H9 (cell line): ENCODE data around the gene SGTB. TPM values are rescaled to one million over a fixed set of nuclear protein-coding genes. Genes with fewer than 3 reads are reported as not detected.

Source experiments
- DNase-seq: peaks from one replicate; pipeline ENCODE4 v3.0.0-alpha.2; 2017
- H2AFZ ChIP-seq: one replicate; pipeline ENCODE4 v1.6.1; 2013; ENCODE audit warnings: mild to moderate bottlenecking, low read length, control low read depth, moderate library complexity
- H2AK5ac ChIP-seq: 2 replicates; pipeline ENCODE4 v1.6.1; 2013; ENCODE audit warnings: low read length, control low read depth, mixed read lengths; ENCODE audit not compliant: insufficient read length
- H2BK120ac ChIP-seq: one replicate; pipeline ENCODE4 v1.6.1; 2013; ENCODE audit warnings: low read depth, mild to moderate bottlenecking, low read length, control low read depth, inconsistent platforms; ENCODE audit not compliant: poor library complexity, severe bottlenecking
- H2BK12ac ChIP-seq: 2 replicates; pipeline ENCODE4 v1.6.1; 2013; ENCODE audit warnings: low read length, control low read depth, mixed read lengths, low read depth; ENCODE audit not compliant: insufficient read length
- H2BK15ac ChIP-seq: 2 replicates; pipeline ENCODE4 v1.6.1; 2013; ENCODE audit warnings: low read depth, low read length, control low read depth
- H2BK20ac ChIP-seq: one replicate; pipeline ENCODE4 v1.6.1; 2013; ENCODE audit warnings: low read depth, mild to moderate bottlenecking, low read length, control low read depth, inconsistent platforms; ENCODE audit not compliant: poor library complexity, severe bottlenecking
- H2BK5ac ChIP-seq: 2 replicates; pipeline ENCODE4 v1.6.1; 2013; ENCODE audit warnings: low read length, control low read depth, mixed read lengths; ENCODE audit not compliant: insufficient read length
- H3K14ac ChIP-seq: 2 replicates; pipeline ENCODE4 v1.6.1; 2013; ENCODE audit warnings: low read length, control low read depth; ENCODE audit not compliant: insufficient read depth
- H3K18ac ChIP-seq: 2 replicates; pipeline ENCODE4 v1.6.1; 2013; ENCODE audit warnings: low read depth, mild to moderate bottlenecking, mixed read lengths, low read length, control low read depth; ENCODE audit not compliant: insufficient read length
- H3K23ac ChIP-seq: 2 replicates; pipeline ENCODE4 v1.6.1; 2013; ENCODE audit warnings: low read length, control low read depth, mixed read lengths, low read depth; ENCODE audit not compliant: insufficient read length
- H3K23me2 ChIP-seq: 2 replicates; pipeline ENCODE4 v1.6.1; 2013; ENCODE audit warnings: low read depth, mild to moderate bottlenecking, mixed read lengths, low read length, control low read depth; ENCODE audit not compliant: insufficient read length, poor library complexity, severe bottlenecking
- H3K27ac ChIP-seq: 2 replicates; pipeline ENCODE4 v1.5.1; 2013; ENCODE audit warnings: low read length, control low read depth, mixed read lengths, low read depth; ENCODE audit not compliant: insufficient read length
- H3K27me3 ChIP-seq: 2 replicates; pipeline ENCODE4 v1.6.1; 2013; ENCODE audit warnings: low read length, control low read depth, inconsistent platforms; ENCODE audit not compliant: insufficient read depth
- H3K4ac ChIP-seq: 2 replicates; pipeline ENCODE4 v1.6.1; 2013; ENCODE audit warnings: low read depth, mild to moderate bottlenecking, control low read depth, inconsistent platforms, low read length, moderate library complexity
- H3K4me1 ChIP-seq: 2 replicates; pipeline ENCODE4 v1.6.1; 2013; ENCODE audit warnings: low read length, control low read depth, inconsistent platforms; ENCODE audit not compliant: insufficient read depth
- H3K4me2 ChIP-seq: 2 replicates; pipeline ENCODE4 v1.6.1; 2013; ENCODE audit warnings: low read length, control low read depth, mixed read lengths; ENCODE audit not compliant: insufficient read length, insufficient read depth
- H3K56ac ChIP-seq: 2 replicates; pipeline ENCODE4 v1.6.1; 2013; ENCODE audit warnings: low read depth, mild to moderate bottlenecking, mixed read lengths, low read length, control low read depth; ENCODE audit not compliant: insufficient read length
- H3K79me1 ChIP-seq: 2 replicates; pipeline ENCODE4 v1.6.1; 2013; ENCODE audit warnings: low read depth, mild to moderate bottlenecking, moderate library complexity, low read length, control low read depth, inconsistent platforms; ENCODE audit not compliant: insufficient read depth, poor library complexity, severe bottlenecking
- H3K79me2 ChIP-seq: 2 replicates; pipeline ENCODE4 v1.6.1; 2013; ENCODE audit warnings: low read length, control low read depth, inconsistent platforms; ENCODE audit not compliant: insufficient read depth
- H3K9ac ChIP-seq: 2 replicates; pipeline ENCODE4 v1.6.1; 2013; ENCODE audit warnings: low read length, control low read depth, mixed read lengths; ENCODE audit not compliant: insufficient read length; ENCODE audit errors: extremely low read depth
- H3K9me3 ChIP-seq: one replicate; pipeline ENCODE4 v1.6.1; 2013; ENCODE audit warnings: low read depth, low read length, inconsistent platforms; ENCODE audit not compliant: control insufficient read depth
- H3T11ph ChIP-seq: one replicate; pipeline ENCODE4 v1.6.1; 2013; ENCODE audit warnings: mild to moderate bottlenecking, low read length, control low read depth, inconsistent platforms
- H4K20me1 ChIP-seq: one replicate; pipeline ENCODE4 v1.6.1; 2013; ENCODE audit not compliant: control insufficient read depth, insufficient read length, insufficient read depth
- H4K5ac ChIP-seq: 2 replicates; pipeline ENCODE4 v1.6.1; 2013; ENCODE audit warnings: low read depth, mild to moderate bottlenecking, mixed read lengths, low read length, control low read depth; ENCODE audit not compliant: insufficient read length
- H4K8ac ChIP-seq: replicated peaks from 2 replicates; pipeline ENCODE4 v1.6.1; 2013; ENCODE audit warnings: low read length, control low read depth, mixed read lengths, low read depth; ENCODE audit not compliant: insufficient read length
- H4K91ac ChIP-seq: 2 replicates; pipeline ENCODE4 v1.6.1; 2013; ENCODE audit warnings: low read depth, mild to moderate bottlenecking, moderate library complexity, mixed read lengths, low read length, control low read depth; ENCODE audit not compliant: insufficient read length
- H3K27ac Mint-ChIP-seq, 3 experiments: 2 replicates in 2 of 3; 3 replicates in 1 of 3; pipeline ENCODE4 v1.8.0; 2020 to 2021; ENCODE audit warnings: mixed read lengths in 3 of 3, mild to moderate bottlenecking in 1 of 3, moderate library complexity in 1 of 3
- H3K27me3 Mint-ChIP-seq: 2 replicates; pipeline ENCODE4 v1.8.0; 2021; ENCODE audit warnings: low read depth, mild to moderate bottlenecking, moderate library complexity, mixed read lengths
- H3K36me3 Mint-ChIP-seq, 3 experiments: 2 replicates in 2 of 3; 3 replicates in 1 of 3; pipeline ENCODE4 v1.8.0; 2020 to 2021; ENCODE audit warnings: low read depth in 3 of 3, mixed read lengths in 3 of 3; ENCODE audit not compliant: insufficient read depth in 1 of 3
- H3K4me1 Mint-ChIP-seq, 2 experiments: 2 replicates each; pipeline ENCODE4 v1.8.0; 2020; ENCODE audit warnings: mixed read lengths in 2 of 2
- H3K4me3 Mint-ChIP-seq, 2 experiments: 2 replicates in 1 of 2; 3 replicates in 1 of 2; pipeline ENCODE4 v1.8.0; 2020 to 2021; ENCODE audit warnings: mild to moderate bottlenecking in 2 of 2, mixed read lengths in 2 of 2, moderate library complexity in 1 of 2
- H3K9me3 Mint-ChIP-seq, 2 experiments: 2 replicates in 1 of 2; 3 replicates in 1 of 2; pipeline ENCODE4 v1.8.0; 2020; ENCODE audit warnings: mild to moderate bottlenecking in 2 of 2, mixed read lengths in 2 of 2, moderate library complexity in 1 of 2
- WGBS: extraction: QIAGEN DNeasy Blood & Tissue Kit; methylation state at CpG from one replicate; pipeline ENCODE4 v1.1.7; 2013; ENCODE audit warnings: missing lambda C conversion rate, low lambda C conversion rate, mixed read lengths; ENCODE audit not compliant: insufficient read length; ENCODE audit errors: extremely low coverage; 5-methylcytosine and 5-hydroxymethylcytosine counted together
- total RNA-seq: library from RNA; stranded (reverse); gene quantifications from 2 replicates; pipeline ENCODE4 v1.2.1, GENCODE V29; 2021
- TF ChIP-seq, protein P1 (sequence below): fragments of 200-600 bp; sonication (generic); conservative IDR thresholded peaks from 3 replicates; pipeline ENCODE4 v1.8.0; 2021; ENCODE audit warnings: antibody characterized with exemption, mild to moderate bottlenecking

SGTB gene
- total RNA-seq, 1 experiment from 2014 or later = 18.7 TPM

GRCh38 chr5:65663804-65664521, 57.9 kb downstream of the SGTB start:
- no peak overlapping the region for H3T11ph ChIP-seq
- H2AK5ac ChIP-seq = no peak overlapping the region
- H4K20me1 ChIP-seq = no peaks in the 10 kb centered on the region
- H3K18ac ChIP-seq = no peak overlapping the region
- Mint-ChIP-seq H3K27me3 (no peaks in the 10 kb centered on the region), H3K36me3 (peaks cover 0 to 12% (median 2%) of the 10 kb centered on the region in 3 experiments; a peak in 3 of 7 replicates), H3K9me3 (no peaks in the 10 kb centered on the region), H3K27ac (no peak overlapping the region; a peak in 1 of 7 replicates), H3K4me3 (no peak overlapping the region), H3K4me1 (no peaks in the 10 kb centered on the region)
- H3K79me1 ChIP-seq = no peaks in the 10 kb centered on the region
- H4K8ac ChIP-seq = no peak overlapping the region
- no peak overlapping the region for H2BK5ac ChIP-seq
- no peak overlapping the region for H4K5ac ChIP-seq
- no peak overlapping the region for H4K91ac ChIP-seq
- H3K23ac ChIP-seq = no peak overlapping the region
- H2BK12ac ChIP-seq = no peak overlapping the region
- no peak overlapping the region for H3K27ac ChIP-seq
- no peak overlapping the region for H3K4ac ChIP-seq
- no peak overlapping the region for H3K4me2 ChIP-seq
- TF ChIP-seq, protein P1, sequence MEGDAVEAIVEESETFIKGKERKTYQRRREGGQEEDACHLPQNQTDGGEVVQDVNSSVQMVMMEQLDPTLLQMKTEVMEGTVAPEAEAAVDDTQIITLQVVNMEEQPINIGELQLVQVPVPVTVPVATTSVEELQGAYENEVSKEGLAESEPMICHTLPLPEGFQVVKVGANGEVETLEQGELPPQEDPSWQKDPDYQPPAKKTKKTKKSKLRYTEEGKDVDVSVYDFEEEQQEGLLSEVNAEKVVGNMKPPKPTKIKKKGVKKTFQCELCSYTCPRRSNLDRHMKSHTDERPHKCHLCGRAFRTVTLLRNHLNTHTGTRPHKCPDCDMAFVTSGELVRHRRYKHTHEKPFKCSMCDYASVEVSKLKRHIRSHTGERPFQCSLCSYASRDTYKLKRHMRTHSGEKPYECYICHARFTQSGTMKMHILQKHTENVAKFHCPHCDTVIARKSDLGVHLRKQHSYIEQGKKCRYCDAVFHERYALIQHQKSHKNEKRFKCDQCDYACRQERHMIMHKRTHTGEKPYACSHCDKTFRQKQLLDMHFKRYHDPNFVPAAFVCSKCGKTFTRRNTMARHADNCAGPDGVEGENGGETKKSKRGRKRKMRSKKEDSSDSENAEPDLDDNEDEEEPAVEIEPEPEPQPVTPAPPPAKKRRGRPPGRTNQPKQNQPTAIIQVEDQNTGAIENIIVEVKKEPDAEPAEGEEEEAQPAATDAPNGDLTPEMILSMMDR = peak; percentile 61
- no peaks in the 10 kb centered on the region for H3K4me1 ChIP-seq
- H3K23me2 ChIP-seq = no peaks in the 10 kb centered on the region
- no peak overlapping the region for H3K14ac ChIP-seq
- H2BK15ac ChIP-seq = no peak overlapping the region
- no peak overlapping the region for H2AFZ ChIP-seq
- H3K27me3 ChIP-seq = no peaks in the 10 kb centered on the region
- H3K9me3 ChIP-seq = no peaks in the 10 kb centered on the region
- H3K56ac ChIP-seq = no peak overlapping the region
- DNase-seq = no peak
- H3K9ac ChIP-seq = no peak overlapping the region
- WGBS = no CpG with 5 or more reads among the region's 1 CpG
- no peak overlapping the region for H2BK20ac ChIP-seq
- no peaks in the 10 kb centered on the region for H3K79me2 ChIP-seq
- H2BK120ac ChIP-seq = no peak overlapping the region
